OCI-LY7 (cell line): Measurements from ENCODE around the gene KRTAP10-8. TPM values are rescaled to one million over a fixed set of nuclear protein-coding genes. Genes with fewer than 3 reads are reported as not detected.
"Not testable (repeated sequence)": the region's sequence is repeated elsewhere in the genome, so short reads cannot be mapped to it uniquely, and the experiment has no call there.

Experiments used
- BruUV-seq: library from RNA; stranded (reverse); fragments of 400-500 nt; replicated peaks from 2 replicates; lab custom pipeline; 2021; lab: Mats Ljungman, UMichigan
- CTCF ChIA-PET: fragments of 300-600 bp; sonication (Branson Sonifier 250); formaldehyde crosslinking; loops from one replicate; lab custom pipeline; 2022; ENCODE audit warnings: antibody characterized with exemption; ENCODE audit not compliant: unreplicated experiment; lab: Charles Lee
- POLR2A ChIA-PET: fragments of 300-600 bp; sonication (Branson Sonifier 250); formaldehyde crosslinking; loops from one replicate; lab custom pipeline; 2022; ENCODE audit warnings: antibody characterized with exemption; lab: Charles Lee
- DNase-seq: peaks from one replicate; pipeline ENCODE4 v3.0.0-alpha.2; 2015; ENCODE audit warnings: low spot score
- H2AFZ ChIP-seq: fragments of 200-600 bp; sonication (generic), shearing (Covaris generic); 2 replicates; pipeline ENCODE4 v1.6.1; 2014; ENCODE audit warnings: mild to moderate bottlenecking, antibody characterized with exemption, low read length, moderate library complexity
- H3K27ac ChIP-seq: fragments of 200-600 bp; sonication (generic); 2 replicates; pipeline ENCODE4 v1.5.1; 2014; ENCODE audit warnings: mixed run types, low read depth, mild to moderate bottlenecking, moderate library complexity, low read length, inconsistent platforms; ENCODE audit not compliant: poor library complexity, severe bottlenecking
- H3K36me3 ChIP-seq: fragments of 200-600 bp; sonication (generic); 2 replicates; pipeline ENCODE4 v1.6.1; 2014; ENCODE audit warnings: mild to moderate bottlenecking, antibody characterized with exemption, low read length, moderate library complexity, mixed read lengths; ENCODE audit not compliant: insufficient read depth
- H3K4me1 ChIP-seq: fragments of 200-600 bp; sonication (generic); 2 replicates; pipeline ENCODE4 v1.5.1; 2014; ENCODE audit warnings: mild to moderate bottlenecking, low read length; ENCODE audit not compliant: insufficient read depth, poor library complexity, severe bottlenecking
- H3K4me2 ChIP-seq: fragments of 200-600 bp; sonication (generic); 2 replicates; pipeline ENCODE4 v1.6.1; 2014; ENCODE audit warnings: mild to moderate bottlenecking, low read length
- H3K4me3 ChIP-seq: fragments of 200-600 bp; sonication (generic); 2 replicates; pipeline ENCODE4 v1.5.1; 2014; ENCODE audit warnings: mild to moderate bottlenecking, low read depth, low read length; ENCODE audit not compliant: poor library complexity, severe bottlenecking
- H3K79me2 ChIP-seq: fragments of 200-600 bp; sonication (generic); 2 replicates; pipeline ENCODE4 v1.6.1; 2016; ENCODE audit warnings: low read depth, mild to moderate bottlenecking, low read length, moderate library complexity, mixed read lengths; ENCODE audit not compliant: insufficient read depth
- H3K9me2 ChIP-seq: fragments of 200-600 bp; sonication (generic); 2 replicates; pipeline ENCODE4 v1.6.1; 2016; ENCODE audit warnings: mild to moderate bottlenecking, low read length, mixed read lengths; ENCODE audit not compliant: insufficient read depth
- H3K9me3 ChIP-seq: fragments of 200-600 bp; sonication (generic); 2 replicates; pipeline ENCODE4 v1.6.1; 2014; ENCODE audit warnings: mild to moderate bottlenecking, mixed run types, low read length, mixed read lengths
- H4K20me1 ChIP-seq: fragments of 200-600 bp; sonication (generic); 2 replicates; pipeline ENCODE4 v1.6.1; 2014; ENCODE audit warnings: mild to moderate bottlenecking, antibody characterized with exemption, low read length, moderate library complexity, mixed read lengths; ENCODE audit not compliant: insufficient read depth
- CTCF ChIP-seq: fragments of 200-600 bp; sonication (generic); conservative IDR thresholded peaks from 2 replicates; pipeline ENCODE4 v1.5.1; 2014; ENCODE audit warnings: mild to moderate bottlenecking, antibody characterized with exemption, low read length, moderate library complexity, mixed read lengths
- EZH2phosphoT487 ChIP-seq: fragments of 200-600 bp; sonication (generic); IDR thresholded peaks from 2 replicates; pipeline ENCODE4 v1.6.1; 2018; ENCODE audit warnings: low read depth, borderline replicate concordance, mild to moderate bottlenecking, mixed run types, antibody characterized with exemption, low read length, moderate library complexity, mixed read lengths
- intact Hi-C: fragments of 100-400 bp; cut with micrococcal nuclease; formaldehyde crosslinking; loops from one replicate; pipeline ENCODE4 v1.10.0; 2022; ENCODE audit not compliant: unreplicated experiment
- total RNA-seq, 2 experiments: library from RNA; depleted of rRNA in 1 of 2; stranded (reverse); fragments of >200 nt in 1 of 2; shearing (Covaris generic) in 1 of 2; gene quantifications; 2 replicates each; pipeline ENCODE4 v1.2.3, GENCODE V29; 2014 to 2022

Gene KRTAP10-8
- total RNA-seq, 2 experiments from 2014 or later = not detected

GRCh38 chr21:44658913-44659595, 47.2 kb downstream of the KRTAP10-8 start:
- no peak overlapping the region for H3K4me2 ChIP-seq
- intact Hi-C loops = no loop called here
- CTCF ChIA-PET = no interaction called here
- H3K9me3 ChIP-seq = no peaks in the 10 kb centered on the region
- TF ChIP-seq EZH2phosphoT487 = no peak
- TF ChIP-seq CTCF = no peak
- H3K4me1 ChIP-seq = no peaks in the 10 kb centered on the region
- no peaks in the 10 kb centered on the region for H3K36me3 ChIP-seq
- H4K20me1 ChIP-seq = no peaks in the 10 kb centered on the region
- H2AFZ ChIP-seq = no peak overlapping the region
- H3K27ac ChIP-seq = no peak overlapping the region
- no TSS peak for BruUV-seq
- H3K9me2 ChIP-seq = no peaks in the 10 kb centered on the region
- no peaks in the 10 kb centered on the region for H3K79me2 ChIP-seq
- POLR2A ChIA-PET = no interaction called here
- H3K4me3 ChIP-seq = no peak overlapping the region
- no peak for DNase-seq

- H2AFZ ChIP-seq, H3K4me1 ChIP-seq, H3K79me2 ChIP-seq, H3K4me3 ChIP-seq, H3K9me2 ChIP-seq, H3K27ac ChIP-seq, CTCF ChIA-PET, DNase-seq, H3K4me2 ChIP-seq, H4K20me1 ChIP-seq, H3K36me3 ChIP-seq, intact Hi-C loops, POLR2A ChIA-PET, H3K9me3 ChIP-seq, BruUV-seq: not testable (repeated sequence)
Observed at GRCh38 chr21:44661567-44661966, 49.7 kb downstream of the KRTAP10-8 start.

Other genes with a start within 250 kb of the KRTAP10-8 start
- not detected in 2 replicates for gene LRRC3, start 156.6 kb upstream of the KRTAP10-8 start, total RNA-seq (2014; rRNA removed; shearing (Covaris generic))
- gene LRRC3, start 156.6 kb upstream of the KRTAP10-8 start, total RNA-seq (2022) = not detected in 2 replicates
- 0.13 TPM in 1 of 2 replicates, not detected in the other for gene KRTAP10-1, start 71.9 kb upstream of the KRTAP10-8 start, total RNA-seq (2014; rRNA removed; shearing (Covaris generic))
- gene KRTAP10-1, start 71.9 kb upstream of the KRTAP10-8 start, total RNA-seq (2022) = not detected in 2 replicates
- gene KRTAP10-2, start 60.6 kb upstream of the KRTAP10-8 start, total RNA-seq (2014; rRNA removed; shearing (Covaris generic)) = not detected in 2 replicates
- gene KRTAP10-2, start 60.6 kb upstream of the KRTAP10-8 start, total RNA-seq (2022) = not detected in 2 replicates
- gene KRTAP10-3, start 53.3 kb upstream of the KRTAP10-8 start, total RNA-seq (2014; rRNA removed; shearing (Covaris generic)) = not detected in 2 replicates
- gene KRTAP10-3, start 53.3 kb upstream of the KRTAP10-8 start, total RNA-seq (2022) = not detected in 2 replicates
- not detected in 2 replicates for gene KRTAP10-4, start 38.4 kb upstream of the KRTAP10-8 start, total RNA-seq (2014; rRNA removed; shearing (Covaris generic))
- not detected in 2 replicates for gene KRTAP10-4, start 38.4 kb upstream of the KRTAP10-8 start, total RNA-seq (2022)
- not detected in 2 replicates for gene KRTAP10-5, start 31.5 kb upstream of the KRTAP10-8 start, total RNA-seq (2014; rRNA removed; shearing (Covaris generic))
- not detected in 2 replicates for gene KRTAP10-5, start 31.5 kb upstream of the KRTAP10-8 start, total RNA-seq (2022)
- not detected in 2 replicates for gene KRTAP10-6, start 19.6 kb upstream of the KRTAP10-8 start, total RNA-seq (2014; rRNA removed; shearing (Covaris generic))
- gene KRTAP10-6, start 19.6 kb upstream of the KRTAP10-8 start, total RNA-seq (2022) = not detected in 2 replicates
- not detected in 2 replicates for gene KRTAP10-7, start 11.5 kb upstream of the KRTAP10-8 start, total RNA-seq (2014; rRNA removed; shearing (Covaris generic))
- not detected in 2 replicates for gene KRTAP10-7, start 11.5 kb upstream of the KRTAP10-8 start, total RNA-seq (2022)
- not detected in 2 replicates for gene KRTAP10-9, start 15.0 kb downstream of the KRTAP10-8 start, total RNA-seq (2014; rRNA removed; shearing (Covaris generic))
- gene KRTAP10-9, start 15.0 kb downstream of the KRTAP10-8 start, total RNA-seq (2022) = not detected in 2 replicates
- not detected in 2 replicates for gene KRTAP10-10, start 25.3 kb downstream of the KRTAP10-8 start, total RNA-seq (2014; rRNA removed; shearing (Covaris generic))
- gene KRTAP10-10, start 25.3 kb downstream of the KRTAP10-8 start, total RNA-seq (2022) = not detected in 2 replicates
- gene KRTAP10-11, start 34.3 kb downstream of the KRTAP10-8 start, total RNA-seq (2014; rRNA removed; shearing (Covaris generic)) = not detected in 2 replicates
- not detected in 2 replicates for gene KRTAP10-11, start 34.3 kb downstream of the KRTAP10-8 start, total RNA-seq (2022)
- not detected in 2 replicates for gene KRTAP12-4, start 42.6 kb downstream of the KRTAP10-8 start, total RNA-seq (2014; rRNA removed; shearing (Covaris generic))
- gene KRTAP12-4, start 42.6 kb downstream of the KRTAP10-8 start, total RNA-seq (2022) = not detected in 2 replicates
- not detected in 2 replicates for gene KRTAP12-3, start 45.9 kb downstream of the KRTAP10-8 start, total RNA-seq (2014; rRNA removed; shearing (Covaris generic))
- gene KRTAP12-3, start 45.9 kb downstream of the KRTAP10-8 start, total RNA-seq (2022) = not detected in 2 replicates
- not detected in 2 replicates for gene KRTAP12-2, start 54.8 kb downstream of the KRTAP10-8 start, total RNA-seq (2014; rRNA removed; shearing (Covaris generic))
- not detected in 2 replicates for gene KRTAP12-2, start 54.8 kb downstream of the KRTAP10-8 start, total RNA-seq (2022)
- gene KRTAP12-1, start 70.1 kb downstream of the KRTAP10-8 start, total RNA-seq (2014; rRNA removed; shearing (Covaris generic)) = not detected in 2 replicates
- gene KRTAP12-1, start 70.1 kb downstream of the KRTAP10-8 start, total RNA-seq (2022) = not detected in 2 replicates
- gene KRTAP10-12, start 85.1 kb downstream of the KRTAP10-8 start, total RNA-seq (2014; rRNA removed; shearing (Covaris generic)) = not detected in 2 replicates
- not detected in 2 replicates for gene KRTAP10-12, start 85.1 kb downstream of the KRTAP10-8 start, total RNA-seq (2022)
- not detected in 2 replicates for gene TSPEAR, start 99.5 kb downstream of the KRTAP10-8 start, total RNA-seq (2014; rRNA removed; shearing (Covaris generic))
- not detected in 2 replicates for gene TSPEAR, start 99.5 kb downstream of the KRTAP10-8 start, total RNA-seq (2022)
- 104 and 121 TPM in 2 replicates for gene UBE2G2, start 189.7 kb downstream of the KRTAP10-8 start, total RNA-seq (2014; rRNA removed; shearing (Covaris generic))
- 137 and 141 TPM in 2 replicates for gene UBE2G2, start 189.7 kb downstream of the KRTAP10-8 start, total RNA-seq (2022)
- gene SUMO3, start 206.0 kb downstream of the KRTAP10-8 start, total RNA-seq (2014; rRNA removed; shearing (Covaris generic)) = 59.5 and 60.3 TPM in 2 replicates
- 85.5 and 94.6 TPM in 2 replicates for gene SUMO3, start 206.0 kb downstream of the KRTAP10-8 start, total RNA-seq (2022)